ENCODE results near the gene PAM. TPM values are rescaled to one million over a fixed set of nuclear protein-coding genes. Genes with fewer than 3 reads are reported as not detected.

PAM gene
- total RNA-seq, 1 donor from 2014 or later = 200 TPM

DNA sequence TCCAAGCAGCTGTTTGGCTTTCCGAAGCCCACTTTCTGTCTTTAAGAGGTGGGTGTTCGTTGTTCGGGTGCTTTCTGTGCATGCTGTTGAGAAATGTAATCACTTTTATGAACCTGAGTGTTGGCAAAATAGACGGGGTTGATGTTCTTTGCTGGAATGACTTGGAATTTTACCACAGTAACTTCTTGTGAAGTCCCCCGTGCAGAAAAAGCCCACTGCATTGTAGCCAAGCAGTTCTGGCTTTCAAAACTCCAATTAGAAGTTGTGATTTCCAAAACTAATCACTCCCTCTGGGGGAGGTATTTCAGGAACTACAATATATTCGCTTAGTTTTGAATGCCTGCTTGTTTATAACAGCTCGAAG is 111.1 kb downstream of the PAM start:
- TF ChIP-seq, protein P1, sequence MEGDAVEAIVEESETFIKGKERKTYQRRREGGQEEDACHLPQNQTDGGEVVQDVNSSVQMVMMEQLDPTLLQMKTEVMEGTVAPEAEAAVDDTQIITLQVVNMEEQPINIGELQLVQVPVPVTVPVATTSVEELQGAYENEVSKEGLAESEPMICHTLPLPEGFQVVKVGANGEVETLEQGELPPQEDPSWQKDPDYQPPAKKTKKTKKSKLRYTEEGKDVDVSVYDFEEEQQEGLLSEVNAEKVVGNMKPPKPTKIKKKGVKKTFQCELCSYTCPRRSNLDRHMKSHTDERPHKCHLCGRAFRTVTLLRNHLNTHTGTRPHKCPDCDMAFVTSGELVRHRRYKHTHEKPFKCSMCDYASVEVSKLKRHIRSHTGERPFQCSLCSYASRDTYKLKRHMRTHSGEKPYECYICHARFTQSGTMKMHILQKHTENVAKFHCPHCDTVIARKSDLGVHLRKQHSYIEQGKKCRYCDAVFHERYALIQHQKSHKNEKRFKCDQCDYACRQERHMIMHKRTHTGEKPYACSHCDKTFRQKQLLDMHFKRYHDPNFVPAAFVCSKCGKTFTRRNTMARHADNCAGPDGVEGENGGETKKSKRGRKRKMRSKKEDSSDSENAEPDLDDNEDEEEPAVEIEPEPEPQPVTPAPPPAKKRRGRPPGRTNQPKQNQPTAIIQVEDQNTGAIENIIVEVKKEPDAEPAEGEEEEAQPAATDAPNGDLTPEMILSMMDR (conservative IDR thresholded peaks at IDR 0.05; ENCODE audit: low read depth, low read length) = no peak
- H3K4me3 ChIP-seq (ENCODE audit: low read depth, low read length) = peak overlapping the region; percentile 68
- DNase-seq (ENCODE audit: low read depth) = no peak

DNA sequence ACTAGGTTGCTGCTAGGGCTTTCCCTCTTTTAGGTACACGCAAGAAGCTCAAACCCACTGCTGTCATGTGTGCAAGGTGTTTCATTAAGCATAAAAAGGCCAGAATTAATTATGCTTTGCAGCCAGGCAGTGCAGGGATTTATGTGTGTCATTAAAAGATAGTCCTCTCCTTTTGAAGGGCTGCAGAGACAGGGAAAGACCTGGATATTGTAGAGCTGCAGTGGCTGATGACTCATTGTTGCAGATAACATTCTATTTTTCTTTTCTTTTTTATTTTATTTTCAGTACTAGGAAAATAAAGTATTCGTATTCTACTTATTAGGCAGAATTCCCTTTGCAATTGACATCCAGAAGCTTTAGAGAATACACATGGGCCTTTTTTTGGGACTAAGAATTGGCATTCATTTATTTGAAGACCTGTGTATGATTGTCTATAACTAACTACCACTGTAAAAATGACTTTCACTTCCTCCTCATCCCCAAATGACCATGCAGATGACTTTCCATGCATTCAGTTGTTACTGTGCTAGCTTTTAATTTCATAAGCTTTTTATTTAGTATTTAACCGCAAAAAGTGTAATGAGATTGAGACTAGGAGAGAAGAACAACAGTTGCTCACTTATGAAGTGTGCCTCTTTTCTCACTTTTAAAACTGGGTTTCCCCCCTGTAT is 113.0 kb downstream of the PAM start:
- no peak for DNase-seq (ENCODE audit: low read depth)
- TF ChIP-seq, protein P1 (conservative IDR thresholded peaks at IDR 0.05; ENCODE audit: low read depth, low read length) = no peak
- H3K4me3 ChIP-seq (ENCODE audit: low read depth, low read length) = no peak overlapping the region

DNA sequence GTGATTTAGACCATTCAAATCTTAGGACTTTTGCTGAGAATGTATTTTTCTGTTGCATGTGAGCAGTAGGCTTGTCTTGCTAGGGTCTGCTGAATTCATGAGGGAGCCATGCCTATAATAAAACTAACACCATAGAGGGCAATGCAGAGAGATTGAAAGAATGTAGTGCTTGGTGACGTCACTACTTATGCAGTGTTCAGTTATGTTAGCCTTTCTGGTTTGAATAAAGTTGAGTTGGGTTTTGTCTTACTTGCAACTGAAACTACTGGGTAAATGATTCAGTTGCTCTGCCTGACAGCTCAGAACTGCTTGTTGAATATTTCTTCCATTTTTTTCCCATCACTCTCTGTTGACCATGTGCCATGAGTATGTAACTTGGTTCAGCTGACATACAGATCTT is 114.1 kb downstream of the PAM start:
- no peak for DNase-seq (ENCODE audit: low read depth)
- no peak overlapping the region for H3K4me3 ChIP-seq (ENCODE audit: low read depth, low read length)
- TF ChIP-seq, protein P1 (conservative IDR thresholded peaks at IDR 0.05; ENCODE audit: low read depth, low read length) = no peak

DNA sequence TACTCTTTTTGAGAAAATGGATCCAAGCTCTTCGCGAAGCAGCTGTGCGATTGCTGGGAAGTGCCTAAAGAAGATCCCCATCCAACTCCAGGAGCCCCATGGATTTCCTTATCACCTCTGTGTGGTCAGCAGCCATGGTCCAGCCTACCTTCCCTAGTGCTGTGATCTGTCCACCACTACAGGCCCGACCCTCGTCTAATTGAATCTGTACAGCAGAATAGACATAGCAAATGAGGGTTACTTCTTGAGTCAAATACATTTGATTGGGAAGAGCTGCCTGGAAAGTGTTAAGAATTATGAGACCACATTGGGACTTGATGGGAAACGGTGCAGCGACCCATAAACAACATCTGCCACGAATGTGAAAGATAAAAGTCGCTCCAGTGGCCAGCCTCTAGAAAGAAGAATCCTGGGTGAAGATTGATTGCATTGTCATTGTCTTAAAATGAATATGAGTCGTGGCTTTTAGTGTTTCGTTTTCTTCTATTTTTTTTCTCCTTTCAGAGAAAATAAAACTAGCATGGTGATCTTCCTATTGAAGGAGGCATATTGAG is 118.4 kb downstream of the PAM start:
- DNase-seq (ENCODE audit: low read depth) = no peak
- no peak overlapping the region for H3K4me3 ChIP-seq (ENCODE audit: low read depth, low read length)
- TF ChIP-seq, protein P1 (conservative IDR thresholded peaks at IDR 0.05; ENCODE audit: low read depth, low read length) = no peak

DNA sequence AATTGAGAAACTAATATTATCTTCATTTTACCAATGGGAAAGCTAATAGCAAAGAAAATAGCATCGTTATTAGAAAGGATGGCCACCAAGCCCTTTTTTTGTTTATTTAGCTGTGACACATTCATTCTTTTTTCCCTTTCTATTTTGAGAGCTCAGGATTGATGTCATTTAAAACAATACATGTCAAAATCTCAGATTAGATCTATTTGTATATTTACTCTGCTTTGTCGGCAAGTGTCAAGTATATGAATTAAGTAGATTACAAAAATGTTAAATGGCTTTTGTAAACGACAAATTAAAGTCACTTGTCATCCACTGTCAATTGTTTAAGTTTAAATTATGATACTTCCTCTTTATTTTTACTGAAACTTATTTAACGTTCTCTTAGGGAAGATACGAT is 118.9 kb downstream of the PAM start:
- DNase-seq (ENCODE audit: low read depth) = no peak
- no peak overlapping the region for H3K4me3 ChIP-seq (ENCODE audit: low read depth, low read length)
- TF ChIP-seq, protein P1 (conservative IDR thresholded peaks at IDR 0.05; ENCODE audit: low read depth, low read length) = no peak

DNA sequence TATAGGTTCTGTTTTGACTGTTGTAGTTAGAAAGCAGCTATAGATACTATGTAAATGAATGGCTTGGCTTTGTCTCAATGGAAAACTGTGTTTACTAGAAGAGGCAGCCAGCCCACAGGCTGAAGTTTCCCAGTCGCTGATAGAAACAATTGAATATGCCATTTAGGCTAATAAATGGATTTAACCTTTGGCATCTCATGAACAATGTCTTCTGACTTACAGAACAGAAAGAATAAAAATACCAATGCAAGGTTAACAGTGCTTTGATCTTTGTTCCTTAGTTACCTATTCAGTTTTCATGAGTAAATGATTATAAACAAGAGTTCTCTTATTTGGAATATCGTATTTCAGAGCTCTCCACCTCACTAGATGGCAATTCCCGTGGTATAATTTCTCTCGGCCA is 120.6 kb downstream of the PAM start:
- TF ChIP-seq, protein P1 (conservative IDR thresholded peaks at IDR 0.05; ENCODE audit: low read depth, low read length) = no peak
- DNase-seq (ENCODE audit: low read depth) = no peak

DNA sequence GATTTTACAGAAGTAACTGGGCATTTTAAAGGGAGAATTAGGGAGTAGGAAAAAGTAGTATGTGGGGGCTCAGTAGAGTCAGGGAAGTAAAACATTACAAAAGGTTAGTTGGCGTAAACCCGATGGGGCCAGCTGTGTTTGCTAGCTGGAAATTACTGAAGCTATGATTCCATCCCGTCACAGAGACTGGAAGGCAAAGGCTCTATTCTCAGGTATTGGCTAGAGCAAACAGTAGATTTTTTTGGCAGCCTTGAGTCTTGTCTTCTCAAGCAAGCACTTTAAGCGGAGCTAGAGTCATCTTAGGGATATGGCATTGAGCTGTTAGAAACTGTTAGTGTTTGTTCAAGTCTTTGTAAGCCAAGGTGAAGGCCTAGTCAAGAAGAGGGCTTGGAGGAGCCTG is 121.5 kb downstream of the PAM start:
- H3K4me3 ChIP-seq (ENCODE audit: low read depth, low read length) = no peak overlapping the region
- DNase-seq (ENCODE audit: low read depth) = no peak
- TF ChIP-seq, protein P1 (conservative IDR thresholded peaks at IDR 0.05; ENCODE audit: low read depth, low read length) = no peak

More for the DNA sequence above, 120.6 kb downstream of the PAM start:
- H3K4me3 ChIP-seq (ENCODE audit: low read depth, low read length) = no peak overlapping the region
